ENCODE data around the gene DOK7. TPM values are rescaled to one million over a fixed set of nuclear protein-coding genes. Genes with fewer than 3 reads are reported as not detected.

Gene DOK7
- total RNA-seq, 1 donor from 2014 or later = 4.8 TPM

DNA sequence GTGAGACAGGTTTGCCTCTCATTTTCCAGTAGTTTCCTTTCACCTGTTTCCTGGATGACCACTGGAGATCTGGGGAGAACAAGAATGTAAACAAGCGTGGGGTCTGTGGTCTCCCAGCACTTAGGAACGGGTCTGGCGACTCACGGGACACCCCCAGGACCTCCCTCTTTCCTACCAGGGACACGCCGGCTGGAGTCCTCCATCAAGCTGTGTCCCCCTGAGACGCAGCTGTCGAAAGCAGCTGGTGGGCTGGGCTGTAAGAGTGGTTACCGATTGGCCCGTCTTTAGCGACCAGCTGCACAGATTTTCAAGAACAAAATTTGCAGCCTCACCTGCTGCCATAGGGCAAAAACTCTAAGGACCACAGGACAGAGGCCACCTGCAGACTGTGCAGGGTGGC, 57.2 kb downstream of the DOK7 start:
- peaks cover 6% of the 10 kb centered on the region for H3K36me3 Mint-ChIP-seq
- no peak for DNase-seq (ENCODE audit: low spot score in 2 of 2, unreplicated experiment in 2 of 2)
- H3K4me3 Mint-ChIP-seq = no peak overlapping the region
- no peaks in the 10 kb centered on the region for H3K4me1 Mint-ChIP-seq
- H3K27me3 Mint-ChIP-seq (ENCODE audit: low read depth) = no peaks in the 10 kb centered on the region
- TF ChIP-seq, protein P1, sequence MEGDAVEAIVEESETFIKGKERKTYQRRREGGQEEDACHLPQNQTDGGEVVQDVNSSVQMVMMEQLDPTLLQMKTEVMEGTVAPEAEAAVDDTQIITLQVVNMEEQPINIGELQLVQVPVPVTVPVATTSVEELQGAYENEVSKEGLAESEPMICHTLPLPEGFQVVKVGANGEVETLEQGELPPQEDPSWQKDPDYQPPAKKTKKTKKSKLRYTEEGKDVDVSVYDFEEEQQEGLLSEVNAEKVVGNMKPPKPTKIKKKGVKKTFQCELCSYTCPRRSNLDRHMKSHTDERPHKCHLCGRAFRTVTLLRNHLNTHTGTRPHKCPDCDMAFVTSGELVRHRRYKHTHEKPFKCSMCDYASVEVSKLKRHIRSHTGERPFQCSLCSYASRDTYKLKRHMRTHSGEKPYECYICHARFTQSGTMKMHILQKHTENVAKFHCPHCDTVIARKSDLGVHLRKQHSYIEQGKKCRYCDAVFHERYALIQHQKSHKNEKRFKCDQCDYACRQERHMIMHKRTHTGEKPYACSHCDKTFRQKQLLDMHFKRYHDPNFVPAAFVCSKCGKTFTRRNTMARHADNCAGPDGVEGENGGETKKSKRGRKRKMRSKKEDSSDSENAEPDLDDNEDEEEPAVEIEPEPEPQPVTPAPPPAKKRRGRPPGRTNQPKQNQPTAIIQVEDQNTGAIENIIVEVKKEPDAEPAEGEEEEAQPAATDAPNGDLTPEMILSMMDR (IDR thresholded peaks at IDR 0.05; ENCODE audit: unreplicated experiment) = no peak
- H3K27ac Mint-ChIP-seq = no peak overlapping the region
- H3K9me3 Mint-ChIP-seq = no peaks in the 10 kb centered on the region

DNA sequence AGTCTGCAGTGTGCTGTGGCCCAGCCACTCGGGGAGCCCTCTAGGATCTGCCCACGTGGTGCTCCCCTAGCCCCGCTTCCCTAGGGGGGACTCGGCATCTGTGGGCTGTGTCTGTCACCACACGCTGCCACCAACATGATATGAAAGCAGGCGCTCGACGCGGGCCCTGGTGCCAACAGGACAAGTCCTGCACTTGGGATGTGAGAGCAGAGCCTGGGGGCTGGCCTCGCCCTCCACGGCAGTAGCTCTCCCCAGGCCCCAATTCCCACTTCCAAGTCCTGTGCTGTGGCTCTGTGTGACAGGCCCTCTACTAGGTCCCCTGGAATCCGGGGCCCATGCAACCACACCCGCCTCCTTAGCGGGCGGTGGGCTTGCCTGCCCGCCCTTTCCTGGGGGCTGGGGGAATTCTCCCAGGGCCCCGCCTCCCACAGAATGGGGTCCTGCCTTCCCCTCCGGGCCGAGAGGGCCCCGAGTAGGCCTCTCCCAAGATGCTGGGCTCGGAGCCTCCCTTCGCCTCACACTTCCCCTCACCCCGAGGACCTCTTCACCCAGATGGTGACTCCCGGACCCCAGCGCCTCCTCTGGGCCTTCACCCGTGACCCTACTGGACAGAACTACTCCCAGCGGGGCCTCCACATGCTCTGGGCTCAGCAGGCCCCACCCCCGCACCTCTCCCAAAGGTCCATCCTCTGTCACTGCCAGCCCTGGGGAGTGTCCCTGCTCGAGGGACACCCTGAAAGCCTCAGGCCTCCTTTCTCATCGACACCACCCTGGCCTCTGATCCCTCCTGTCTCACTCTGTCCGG, 57.9 kb downstream of the DOK7 start:
- TF ChIP-seq, protein P1 (IDR thresholded peaks at IDR 0.05; ENCODE audit: unreplicated experiment) = no peak
- Mint-ChIP-seq H3K9me3 (no peaks in the 10 kb centered on the region), H3K4me3 (no peak overlapping the region), H3K27me3 (ENCODE audit: low read depth) (no peaks in the 10 kb centered on the region), H3K4me1 (no peaks in the 10 kb centered on the region), H3K36me3 (peaks cover 6% of the 10 kb centered on the region), H3K27ac (no peak overlapping the region)
- DNase-seq (ENCODE audit: low spot score in 2 of 2, unreplicated experiment in 2 of 2) = no peak

DNA sequence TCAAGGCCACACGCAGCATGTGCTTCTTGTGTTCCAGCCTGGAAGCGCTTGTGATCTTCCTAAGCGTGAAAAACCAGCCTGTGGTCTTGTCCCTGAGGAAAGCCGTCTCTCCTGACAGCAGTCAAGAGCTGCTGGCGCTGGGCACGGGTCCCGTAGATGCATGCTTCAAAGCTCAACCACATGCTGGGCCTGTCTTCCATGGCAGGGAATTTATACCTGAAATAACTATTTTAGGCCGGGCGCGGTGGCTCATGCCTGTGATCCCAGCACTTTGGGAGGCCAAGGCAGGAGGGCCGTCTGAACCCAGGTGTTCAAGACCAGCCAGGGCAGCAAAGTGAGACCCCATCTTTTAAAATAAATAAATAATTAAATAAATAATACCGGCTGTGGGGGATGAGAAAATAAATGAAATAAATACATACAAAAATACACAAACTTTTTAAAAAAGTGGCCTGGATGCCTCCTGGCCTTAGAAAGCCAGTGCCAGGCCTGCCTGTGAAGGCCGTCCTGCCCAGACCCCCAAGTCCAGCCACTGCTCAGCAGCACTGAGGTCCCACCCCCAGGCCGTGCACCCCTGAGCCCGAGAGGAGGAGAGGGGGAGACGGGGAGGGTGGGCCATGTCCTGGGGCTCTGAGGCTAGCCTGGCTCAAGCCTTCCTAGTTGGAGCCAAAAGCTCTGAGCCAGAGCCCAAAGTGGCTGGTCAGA, 58.7 kb downstream of the DOK7 start:
- no peak overlapping the region for H3K27ac Mint-ChIP-seq
- H3K36me3 Mint-ChIP-seq = peaks cover 6% of the 10 kb centered on the region
- no peaks in the 10 kb centered on the region for H3K4me1 Mint-ChIP-seq
- DNase-seq (ENCODE audit: low spot score in 2 of 2, unreplicated experiment in 2 of 2) = no peak
- TF ChIP-seq, protein P1 (IDR thresholded peaks at IDR 0.05; ENCODE audit: unreplicated experiment) = no peak
- no peaks in the 10 kb centered on the region for H3K9me3 Mint-ChIP-seq
- no peaks in the 10 kb centered on the region for H3K27me3 Mint-ChIP-seq (ENCODE audit: low read depth)
- H3K4me3 Mint-ChIP-seq = no peak overlapping the region

DNA sequence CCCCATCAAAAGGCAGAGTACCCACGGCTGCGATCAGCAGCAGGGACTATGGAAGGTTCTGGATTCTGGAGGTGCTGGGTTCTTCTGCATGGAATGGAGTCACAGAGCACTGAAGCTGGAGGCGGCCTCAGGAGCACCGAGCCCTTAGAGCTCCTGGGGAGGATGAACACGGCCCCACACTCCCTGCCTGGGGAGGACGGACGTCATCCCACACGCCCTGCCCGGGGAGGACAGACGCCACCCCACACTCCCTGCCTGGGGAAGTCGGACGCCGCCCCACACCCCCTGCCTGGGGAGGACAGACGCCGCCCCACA, 59.2 kb downstream of the DOK7 start:
- TF ChIP-seq, protein P1 (IDR thresholded peaks at IDR 0.05; ENCODE audit: unreplicated experiment) = no peak
- no peak overlapping the region for H3K27ac Mint-ChIP-seq
- H3K4me3 Mint-ChIP-seq = no peak overlapping the region
- no peak for DNase-seq (ENCODE audit: low spot score in 2 of 2, unreplicated experiment in 2 of 2)
- H3K9me3 Mint-ChIP-seq = no peaks in the 10 kb centered on the region
- H3K36me3 Mint-ChIP-seq = peaks cover 4% of the 10 kb centered on the region
- no peaks in the 10 kb centered on the region for H3K4me1 Mint-ChIP-seq
- H3K27me3 Mint-ChIP-seq (ENCODE audit: low read depth) = no peaks in the 10 kb centered on the region

DNA sequence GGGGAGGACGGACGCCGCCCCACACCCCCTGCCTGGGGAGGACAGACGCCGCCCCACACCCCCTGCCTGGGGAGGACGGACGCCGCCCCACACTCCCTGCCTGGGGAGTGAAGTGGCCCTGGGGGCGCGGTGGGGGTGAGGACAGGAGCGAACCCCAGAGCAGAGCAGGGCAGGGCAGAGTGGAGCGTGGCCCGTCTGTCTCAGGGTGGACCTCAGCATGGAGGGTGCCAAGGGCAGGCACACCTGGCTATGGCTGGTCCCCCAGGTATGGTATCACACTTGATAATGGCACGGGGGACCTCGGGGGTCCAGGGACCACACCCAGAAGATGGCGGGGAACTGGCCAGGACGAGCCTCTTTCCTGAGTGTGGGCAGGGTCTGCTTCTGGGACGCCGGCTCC, 59.5 kb downstream of the DOK7 start:
- Mint-ChIP-seq H3K4me1 (no peaks in the 10 kb centered on the region), H3K27me3 (ENCODE audit: low read depth) (no peaks in the 10 kb centered on the region), H3K36me3 (peaks cover 2% of the 10 kb centered on the region), H3K27ac (no peak overlapping the region), H3K9me3 (no peaks in the 10 kb centered on the region), H3K4me3 (no peak overlapping the region)
- no peak for DNase-seq (ENCODE audit: low spot score in 2 of 2, unreplicated experiment in 2 of 2)
- TF ChIP-seq, protein P1 (IDR thresholded peaks at IDR 0.05; ENCODE audit: unreplicated experiment) = no peak

Measured in mesothelial cell of epicardium (in vitro differentiated cells).